Muscle of arm (tissue), 12 donors: Measurements from ENCODE around the gene SORCS2. TPM values are rescaled to one million over a fixed set of nuclear protein-coding genes. Genes with fewer than 3 reads are reported as not detected.

ENCODE experiments used
- DNase-seq: peaks from one replicate; pipeline ENCODE4 v3.0.0-alpha.2; 2013
- polyA plus RNA-seq, 12 donors: library from polyadenylated mRNA; unstranded; fragments of 120-200 nt; gene quantifications; one replicate each; pipeline ENCODE4 v1.2.1, GENCODE V29; 2013; ENCODE audit not compliant: insufficient read length in 12 of 12

The SORCS2 gene
- polyA plus RNA-seq, 12 donors: 5.6 to 18.2 (median 8.3) TPM; not detected in 1

GRCh38 chr4:7286798-7287197 lies 94.5 kb downstream of the SORCS2 start:
- no peak for DNase-seq

- DNase-seq: no peak
Observed at GRCh38 chr4:7287274-7287917, 95.1 kb downstream of the SORCS2 start.

- DNase-seq: no peak
Observed at GRCh38 chr4:7287918-7288280, 95.6 kb downstream of the SORCS2 start.

- no peak for DNase-seq
Observed at GRCh38 chr4:7288751-7289523, 96.6 kb downstream of the SORCS2 start.

GRCh38 chr4:7289589-7289988 lies 97.3 kb downstream of the SORCS2 start:
- DNase-seq: no peak

- no peak for DNase-seq
Observed at GRCh38 chr4:7291372-7292114, 99.2 kb downstream of the SORCS2 start.

GRCh38 chr4:7293703-7294102 lies 101.4 kb downstream of the SORCS2 start:
- no peak for DNase-seq

- no peak for DNase-seq
Observed at GRCh38 chr4:7294176-7294756, 101.9 kb downstream of the SORCS2 start.

- DNase-seq: no peak
Observed at GRCh38 chr4:7295197-7295910, 103.0 kb downstream of the SORCS2 start.

- no peak for DNase-seq
Observed at GRCh38 chr4:7295911-7296660, 103.7 kb downstream of the SORCS2 start.

GRCh38 chr4:7296661-7297335 lies 104.5 kb downstream of the SORCS2 start:
- no peak for DNase-seq

GRCh38 chr4:7297374-7297773 lies 105.0 kb downstream of the SORCS2 start:
- no peak for DNase-seq

- DNase-seq: no peak
Observed at GRCh38 chr4:7297881-7298280, 105.5 kb downstream of the SORCS2 start.

GRCh38 chr4:7298619-7299009 lies 106.3 kb downstream of the SORCS2 start:
- no peak for DNase-seq

- DNase-seq: no peak
Observed at GRCh38 chr4:7299010-7299907, 106.9 kb downstream of the SORCS2 start.

- DNase-seq: no peak
Observed at GRCh38 chr4:7299908-7300710, 107.8 kb downstream of the SORCS2 start.

GRCh38 chr4:7300711-7301095 lies 108.4 kb downstream of the SORCS2 start:
- no peak for DNase-seq

- DNase-seq: no peak
Observed at GRCh38 chr4:7301126-7301785, 108.9 kb downstream of the SORCS2 start.
